GM18873 (cell line): ENCODE measurements around the gene NMRAL1.

Experiments
- ATAC-seq: cut with Tn5 transposase; IDR thresholded peaks from one replicate; pipeline ENCODE4 v1.9.1; 2021; ENCODE audit warnings: mild to moderate bottlenecking, moderate library complexity, moderate number of reproducible peaks; ENCODE audit not compliant: unreplicated experiment, low FRiP score

The NMRAL1 gene

GRCh38 chr16:4505356-4506147 is 31.1 kb upstream of the NMRAL1 start:
- no peak for ATAC-seq

DNA sequence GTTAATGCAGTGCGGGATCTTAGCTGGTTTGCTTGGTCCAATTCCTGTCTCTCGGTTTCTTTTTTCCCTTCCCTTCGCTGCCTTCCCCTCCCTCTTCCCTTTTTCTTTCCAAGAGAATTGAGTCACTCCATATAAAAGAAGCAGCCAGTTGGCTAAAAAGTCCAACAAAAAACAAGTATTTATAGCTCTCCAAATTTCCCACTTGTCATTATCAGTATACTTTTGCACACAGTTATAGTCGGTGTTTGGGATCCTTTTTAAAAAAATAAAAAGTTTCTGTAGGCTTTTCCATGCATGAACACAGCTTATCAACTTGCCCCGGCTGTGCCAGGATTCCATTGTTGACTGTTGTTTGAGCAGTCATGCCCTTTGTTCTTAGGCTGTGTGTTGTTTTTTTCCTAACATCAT is 26.6 kb upstream of the NMRAL1 start:
- ATAC-seq: no peak

- no peak for ATAC-seq
Observed at GRCh38 chr16:4500272-4500671, 25.8 kb upstream of the NMRAL1 start.

DNA sequence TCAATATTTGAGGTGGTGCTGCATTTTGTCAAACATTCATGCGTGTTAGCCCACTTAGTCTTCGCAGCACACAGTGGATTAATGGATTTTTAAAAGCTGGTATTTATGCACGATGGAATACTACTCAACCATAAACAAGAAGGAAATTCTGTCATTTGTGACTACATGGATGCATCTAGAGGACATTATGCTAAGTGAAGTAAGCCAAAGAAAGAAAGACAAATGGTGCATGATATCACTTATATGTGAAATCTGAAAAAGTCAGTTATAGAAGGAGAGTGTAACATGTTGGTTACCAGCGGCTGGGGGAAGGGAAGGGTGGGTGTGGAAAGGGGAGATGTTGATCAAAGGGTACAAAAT is 24.8 kb upstream of the NMRAL1 start:
- no peak for ATAC-seq

GRCh38 chr16:4498546-4499195 is 24.2 kb upstream of the NMRAL1 start:
- no peak for ATAC-seq

DNA sequence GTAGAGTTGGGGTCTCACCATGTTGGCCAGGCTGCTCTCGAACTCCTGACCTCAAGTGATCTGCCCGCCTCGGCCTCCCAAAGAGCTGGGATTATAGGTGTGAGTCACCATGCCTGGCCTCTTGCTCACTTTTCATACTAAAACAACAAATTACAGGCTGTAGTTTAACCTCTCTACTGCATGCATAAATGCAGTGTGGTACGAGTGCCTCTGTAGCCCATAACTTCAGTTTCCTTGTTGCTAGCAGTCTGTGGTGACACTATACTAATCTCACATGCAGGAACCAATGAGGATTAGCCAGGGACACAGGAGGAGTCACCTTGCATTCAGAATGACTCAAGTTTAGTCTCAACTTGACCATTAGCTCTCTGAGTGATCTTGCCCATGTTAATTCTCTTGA is 21.9 kb upstream of the NMRAL1 start:
- no peak for ATAC-seq

DNA sequence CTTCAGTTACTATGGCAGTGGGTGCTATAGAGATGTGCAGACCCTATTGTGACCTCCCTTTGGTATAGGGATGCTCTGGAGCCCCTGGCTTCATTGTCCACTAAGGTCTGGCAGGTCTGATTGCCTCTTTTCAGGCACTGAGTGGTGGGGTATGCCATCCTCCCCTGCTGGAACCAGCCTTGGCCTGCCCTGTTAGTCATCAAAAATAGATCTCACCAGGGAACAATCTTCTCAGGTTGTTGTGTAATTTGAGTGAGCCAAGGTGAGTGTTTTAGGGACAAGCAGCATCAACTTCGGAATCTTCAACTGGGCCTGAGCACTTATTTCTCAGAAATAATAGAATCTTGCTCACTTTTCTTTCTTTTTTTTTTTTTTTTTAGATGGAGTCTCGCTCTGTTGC is 21.3 kb upstream of the NMRAL1 start:
- no peak for ATAC-seq

- no peak for ATAC-seq
Observed at GRCh38 chr16:4494746-4495490, 20.5 kb upstream of the NMRAL1 start.

DNA sequence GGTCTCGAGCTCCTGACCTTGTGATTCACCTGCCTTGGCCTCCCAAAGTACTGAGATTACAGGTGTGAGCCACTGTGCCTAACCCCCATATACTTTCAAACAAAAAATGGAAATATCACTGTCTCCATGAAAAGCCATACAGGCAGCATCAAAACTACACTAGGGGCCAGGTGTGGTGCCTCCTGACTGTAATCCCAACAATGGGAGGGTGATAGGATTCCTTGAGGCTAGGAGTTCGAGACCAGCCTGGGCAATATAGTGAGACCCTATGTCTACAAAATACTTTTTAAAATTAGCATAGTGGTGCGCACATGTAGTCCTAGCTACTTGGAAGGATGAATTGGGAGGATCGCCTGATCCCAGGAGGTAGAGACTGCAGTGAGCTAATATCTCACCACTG is 17.5 kb upstream of the NMRAL1 start:
- ATAC-seq: no peak

DNA sequence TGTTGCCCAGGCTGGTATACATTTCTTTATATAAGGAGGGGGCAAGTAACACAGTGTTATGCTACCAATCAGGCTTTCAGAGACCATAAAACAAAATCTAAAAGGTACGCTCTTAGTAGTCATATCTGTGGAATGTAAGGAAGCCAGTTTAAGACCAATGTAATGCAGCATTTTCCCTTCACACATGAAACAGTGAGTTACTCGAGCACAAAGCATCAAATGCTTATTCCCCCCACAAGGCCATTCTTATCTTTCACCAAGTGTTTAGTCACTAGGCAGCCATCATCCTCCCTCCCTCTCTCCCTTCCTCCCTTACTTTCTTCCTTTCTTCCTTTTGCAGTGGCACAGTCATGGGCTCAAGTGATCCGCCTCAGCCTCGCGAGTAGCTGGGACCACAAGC is 14.6 kb upstream of the NMRAL1 start:
- no peak for ATAC-seq

DNA sequence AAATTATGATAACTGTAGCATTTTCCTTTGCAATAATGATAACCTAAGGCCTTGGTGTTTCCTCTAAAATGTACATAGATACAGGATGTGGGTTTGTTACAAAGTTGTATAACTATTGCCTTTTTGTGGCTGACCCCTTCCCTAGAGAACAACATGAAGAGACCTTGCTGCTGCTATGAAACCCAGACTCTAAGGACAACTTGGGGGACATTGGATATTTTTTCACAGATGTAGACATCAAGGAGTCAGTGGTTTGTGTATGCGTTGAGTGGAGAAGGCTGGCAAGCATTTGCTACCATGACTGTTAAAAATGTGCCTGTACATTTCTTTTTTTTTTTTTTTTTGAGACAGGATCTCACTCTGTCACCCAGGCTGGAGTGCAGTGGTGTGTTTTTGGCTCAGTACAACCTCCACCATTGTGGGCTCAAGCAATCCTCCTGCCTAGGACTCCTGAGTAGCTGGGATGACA is 14.1 kb upstream of the NMRAL1 start:
- ATAC-seq: no peak

GRCh38 chr16:4487955-4488498 is 13.6 kb upstream of the NMRAL1 start:
- no peak for ATAC-seq

DNA sequence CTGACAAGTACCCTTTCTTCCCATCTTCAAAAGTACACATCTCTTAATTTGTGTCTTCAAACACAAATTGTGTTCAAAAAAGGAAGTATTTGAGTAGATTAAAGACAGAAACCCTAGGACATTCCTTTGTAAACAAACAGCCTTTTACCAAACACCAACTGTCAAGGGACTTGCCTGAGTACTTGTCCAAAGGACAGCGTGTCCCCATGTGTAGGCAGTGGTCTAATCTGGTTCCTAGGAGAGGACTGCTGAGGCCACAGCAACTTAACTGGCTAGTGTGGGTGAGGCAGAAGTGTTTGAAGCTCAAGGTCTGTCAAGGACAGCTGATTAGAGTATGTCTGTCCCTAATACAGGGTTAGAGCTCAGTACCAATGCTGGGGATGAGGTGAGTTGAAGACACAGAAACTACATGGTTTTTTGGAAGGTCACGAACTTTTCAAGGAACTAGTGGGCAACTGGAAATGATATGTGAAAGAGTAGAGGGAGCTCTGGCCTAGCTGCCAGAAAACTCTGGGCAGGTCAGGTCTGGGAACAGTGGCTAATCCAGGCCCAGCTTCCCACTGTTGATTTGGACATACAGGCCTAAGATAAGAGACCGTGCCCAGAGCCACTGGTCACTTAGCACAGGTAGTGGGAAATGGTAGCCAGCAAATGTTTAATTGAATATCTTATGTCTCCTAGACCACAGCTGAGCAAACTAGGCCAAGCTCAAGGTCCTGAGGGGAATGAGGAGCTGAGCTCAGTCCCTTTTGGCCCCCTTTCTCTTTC is 11.9 kb upstream of the NMRAL1 start:
- ATAC-seq: no peak

- ATAC-seq: no peak
Observed at GRCh38 chr16:4481963-4482362, 7.5 kb upstream of the NMRAL1 start.

- ATAC-seq: no peak
Observed at GRCh38 chr16:4481526-4481925, 7.1 kb upstream of the NMRAL1 start.

- no peak for ATAC-seq
Observed at GRCh38 chr16:4477966-4478365, 3.5 kb upstream of the NMRAL1 start.

- ATAC-seq: peak; percentile 73
Observed at GRCh38 chr16:4475880-4476788, 1.7 kb upstream of the NMRAL1 start, which contains the start of gene HMOX2. TSS of gene HMOX2 (plus strand) at chr16:4476398. CDS start at chr16:4505525, 29,127 bp downstream.

DNA sequence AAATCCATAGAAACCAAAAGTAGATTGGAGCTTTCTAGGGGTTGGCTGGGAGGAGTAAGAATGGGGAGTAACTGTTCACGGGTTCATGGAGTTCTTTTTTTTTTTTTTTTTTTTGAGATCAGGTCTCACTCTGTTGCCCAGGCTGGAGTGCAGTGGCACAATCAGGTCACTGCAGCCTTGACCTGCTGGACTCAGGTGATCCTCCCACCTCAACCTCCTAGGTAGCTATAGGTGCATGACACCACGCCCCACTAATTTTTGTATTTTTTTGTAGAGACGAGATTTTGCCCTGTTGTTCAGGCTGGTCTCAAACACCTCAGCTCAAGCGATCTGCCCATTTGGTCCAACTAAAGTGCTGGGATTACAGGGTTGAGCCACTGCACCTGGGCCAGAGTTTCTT is 1.5 kb downstream of the NMRAL1 start:
- ATAC-seq: no peak

- ATAC-seq: no peak
Observed at GRCh38 chr16:4471869-4472268, 2.6 kb downstream of the NMRAL1 start.
